Subcutaneous abdominal adipose tissue (tissue), 5 donors: ENCODE measurements around the gene SGMS1.
"Not testable (repeated sequence)": the region's sequence is repeated elsewhere in the genome, so short reads cannot be mapped to it uniquely, and the experiment has no call there.

Experiments
- H3K27ac ChIP-seq: one replicate; pipeline ENCODE4 v1.7.0; 2013; ENCODE audit warnings: low read depth, mild to moderate bottlenecking, inconsistent platforms, low read length, moderate library complexity
- H3K27me3 ChIP-seq, 5 donors: one replicate each; pipeline ENCODE4 v1.7.0; 2013; ENCODE audit warnings: low read length in 5 of 5, inconsistent platforms in 1 of 5; ENCODE audit not compliant: control insufficient read depth in 5 of 5, insufficient read depth in 4 of 5
- H3K36me3 ChIP-seq, 5 donors: one replicate each; pipeline ENCODE4 v1.7.0; 2013; ENCODE audit warnings: low read length in 5 of 5; ENCODE audit not compliant: control insufficient read depth in 5 of 5, insufficient read depth in 5 of 5
- H3K4me1 ChIP-seq, 5 donors: one replicate each; pipeline ENCODE4 v1.7.0; 2013; ENCODE audit warnings: low read length in 5 of 5, mild to moderate bottlenecking in 3 of 5, moderate library complexity in 1 of 5; ENCODE audit not compliant: control insufficient read depth in 5 of 5, insufficient read depth in 5 of 5
- H3K4me3 ChIP-seq, 5 donors: one replicate each; pipeline ENCODE4 v1.7.0; 2013; ENCODE audit warnings: low read length in 5 of 5, low read depth in 1 of 5
- H3K9ac ChIP-seq, 5 donors: one replicate each; pipeline ENCODE4 v1.7.0; 2013; ENCODE audit warnings: low read length in 5 of 5, mild to moderate bottlenecking in 4 of 5, moderate library complexity in 3 of 5
- H3K9me3 ChIP-seq, 5 donors: one replicate each; pipeline ENCODE4 v1.7.0; 2013; ENCODE audit warnings: low read length in 5 of 5; ENCODE audit not compliant: control insufficient read depth in 5 of 5
- donor health status: healthy.
- donor health status: healthy.
- donor health status: healthy.
- donor health status: healthy.
- donor health status: healthy.

SGMS1 gene

DNA sequence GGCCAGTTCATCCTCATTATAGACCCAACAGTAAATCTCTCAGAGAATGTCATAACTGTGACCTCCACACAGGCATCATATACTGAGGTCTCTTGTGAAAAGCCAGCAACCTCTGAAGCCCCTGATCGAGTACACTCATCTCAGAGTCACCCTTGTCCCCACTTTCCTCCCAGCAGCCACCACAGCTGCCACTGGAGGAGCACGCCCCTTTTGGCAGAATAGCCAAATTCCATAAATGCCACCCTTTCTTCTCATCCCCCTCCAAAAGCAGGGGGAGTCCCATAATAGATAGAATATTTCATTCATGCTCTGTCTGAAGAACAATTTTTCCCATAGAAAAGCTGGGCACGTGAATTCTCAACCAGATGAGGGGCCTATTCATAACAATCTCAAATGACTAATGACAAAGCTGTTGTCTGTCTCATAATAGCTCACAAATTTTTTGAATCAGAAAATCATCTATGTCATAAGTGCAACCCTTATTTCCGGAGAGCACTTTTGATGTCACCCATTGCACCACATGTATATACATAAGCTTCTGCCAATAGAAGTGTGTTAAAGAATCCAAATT lies 47.4 kb downstream of the SGMS1 start:
- no peaks in the 10 kb centered on the region for H3K36me3 ChIP-seq
- H3K27ac ChIP-seq: no peak overlapping the region
- peaks cover 3 to 30% (median 25%) of the 10 kb centered on the region in 5 donors for H3K4me1 ChIP-seq
- no peaks in the 10 kb centered on the region for H3K9me3 ChIP-seq
- no peak overlapping the region for H3K9ac ChIP-seq
- H3K4me3 ChIP-seq: peak overlapping the region in 1 of 5 donors; percentile 44
- H3K27me3 ChIP-seq: no peaks in the 10 kb centered on the region

GRCh38 chr10:50575477-50576244 lies 48.1 kb downstream of the SGMS1 start:
- Histone ChIP-seq H3K9ac (no peak overlapping the region), H3K27ac (no peak overlapping the region), H3K4me3 (peak overlapping the region in 1 of 5 donors; percentile 44), H3K27me3 (no peaks in the 10 kb centered on the region), H3K4me1 (peaks cover 3 to 27% (median 25%) of the 10 kb centered on the region in 5 donors), H3K36me3 (no peaks in the 10 kb centered on the region), H3K9me3 (no peaks in the 10 kb centered on the region)

- Histone ChIP-seq H3K27me3 (no peaks in the 10 kb centered on the region), H3K27ac (no peak overlapping the region), H3K36me3 (no peaks in the 10 kb centered on the region), H3K9me3 (no peaks in the 10 kb centered on the region), H3K4me1 (peaks cover 3 to 27% (median 25%) of the 10 kb centered on the region in 5 donors), H3K4me3 (no peak overlapping the region), H3K9ac (no peak overlapping the region)
Observed at GRCh38 chr10:50574931-50575330, 48.8 kb downstream of the SGMS1 start.

- no peaks in the 10 kb centered on the region for H3K9me3 ChIP-seq
- no peaks in the 10 kb centered on the region for H3K27me3 ChIP-seq
- H3K36me3 ChIP-seq: no peaks in the 10 kb centered on the region
- H3K27ac ChIP-seq: no peak overlapping the region
- no peak overlapping the region for H3K9ac ChIP-seq
- peaks cover 3 to 27% (median 25%) of the 10 kb centered on the region in 5 donors for H3K4me1 ChIP-seq
- H3K4me3 ChIP-seq: no peak overlapping the region
Observed at GRCh38 chr10:50574305-50574704, 49.5 kb downstream of the SGMS1 start.

DNA sequence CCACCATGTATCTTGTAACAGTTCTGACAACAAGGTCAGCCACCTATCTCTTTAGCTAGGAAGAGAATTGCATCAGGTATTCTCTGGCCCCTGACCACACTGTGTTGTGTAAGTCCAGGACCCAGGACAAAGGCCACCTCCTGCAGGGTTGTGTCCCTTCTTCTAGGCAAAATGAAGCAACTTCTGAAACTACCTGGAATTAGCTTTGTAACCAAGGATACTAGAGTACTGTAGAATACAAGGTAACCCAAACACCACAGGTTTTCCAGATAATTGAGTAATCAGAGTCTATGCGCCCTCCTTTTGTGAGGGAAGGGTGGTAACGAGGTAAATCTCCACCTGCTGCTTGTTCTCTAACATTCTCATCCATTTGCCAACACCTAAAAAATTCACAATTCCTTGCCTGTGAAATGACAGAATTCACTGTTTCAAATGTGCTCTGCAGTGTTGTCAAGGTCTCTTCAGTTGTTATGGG lies 51.7 kb downstream of the SGMS1 start:
- Histone ChIP-seq H3K27ac (no peak overlapping the region), H3K4me3 (no peak overlapping the region), H3K27me3 (no peaks in the 10 kb centered on the region), H3K4me1 (peaks cover 0 to 14% (median 13%) of the 10 kb centered on the region in 5 donors), H3K9me3 (no peaks in the 10 kb centered on the region), H3K9ac (no peak overlapping the region), H3K36me3 (no peaks in the 10 kb centered on the region)

- not testable (repeated sequence) for H3K27ac ChIP-seq, H3K36me3 ChIP-seq, H3K4me3 ChIP-seq, H3K27me3 ChIP-seq, H3K9me3 ChIP-seq, H3K9ac ChIP-seq, H3K4me1 ChIP-seq
Observed at GRCh38 chr10:50568750-50569149, 55.0 kb downstream of the SGMS1 start.

- H3K9ac ChIP-seq: no peak overlapping the region
- H3K36me3 ChIP-seq: no peaks in the 10 kb centered on the region
- H3K4me1 ChIP-seq: peaks cover 0 to 2% (median 0%) of the 10 kb centered on the region in 5 donors
- no peaks in the 10 kb centered on the region for H3K27me3 ChIP-seq
- no peak overlapping the region for H3K4me3 ChIP-seq
- H3K9me3 ChIP-seq: no peaks in the 10 kb centered on the region
- H3K27ac ChIP-seq: no peak overlapping the region
Observed at GRCh38 chr10:50567384-50567783, 56.4 kb downstream of the SGMS1 start.

DNA sequence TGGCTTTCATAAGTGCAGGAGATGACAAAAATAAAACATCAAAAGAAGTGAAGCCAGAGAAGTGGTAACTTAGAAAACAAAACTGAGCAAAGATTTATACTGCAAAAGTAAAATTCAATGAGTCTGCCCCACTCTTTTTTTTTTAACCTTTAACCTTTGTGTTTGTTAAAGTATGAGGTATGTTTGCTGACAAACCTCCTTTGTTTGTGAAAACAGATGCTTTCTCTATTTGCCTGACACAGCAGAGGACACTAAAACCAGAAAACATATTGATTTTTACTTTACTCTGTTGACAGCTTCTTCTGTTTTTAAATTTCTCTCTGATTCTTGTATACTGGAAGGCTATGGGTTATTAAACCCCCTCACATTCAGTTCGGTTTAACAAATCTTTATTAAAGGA lies 57.6 kb downstream of the SGMS1 start:
- Histone ChIP-seq H3K4me3 (no peak overlapping the region), H3K9me3 (no peaks in the 10 kb centered on the region), H3K27me3 (no peaks in the 10 kb centered on the region), H3K4me1 (peaks cover 0 to 8% (median 6%) of the 10 kb centered on the region in 5 donors), H3K36me3 (no peaks in the 10 kb centered on the region), H3K27ac (no peak overlapping the region), H3K9ac (no peak overlapping the region)

GRCh38 chr10:50565301-50566083 lies 58.3 kb downstream of the SGMS1 start:
- Histone ChIP-seq H3K4me1 (peaks cover 0 to 12% (median 8%) of the 10 kb centered on the region in 5 donors), H3K27me3 (no peaks in the 10 kb centered on the region), H3K9me3 (no peaks in the 10 kb centered on the region), H3K36me3 (no peaks in the 10 kb centered on the region), H3K9ac (no peak overlapping the region), H3K27ac (no peak overlapping the region), H3K4me3 (no peak overlapping the region)

GRCh38 chr10:50563906-50564305 lies 59.9 kb downstream of the SGMS1 start:
- Histone ChIP-seq H3K9me3 (no peaks in the 10 kb centered on the region), H3K4me3 (no peak overlapping the region), H3K27ac (no peak overlapping the region), H3K27me3 (no peaks in the 10 kb centered on the region), H3K36me3 (no peaks in the 10 kb centered on the region), H3K4me1 (peaks cover 0 to 12% (median 8%) of the 10 kb centered on the region in 5 donors), H3K9ac (no peak overlapping the region)
